WTC11 (cell line): ENCODE measurements around the gene PPP2R3A. TPM values are rescaled to one million over a fixed set of nuclear protein-coding genes. Genes with fewer than 3 reads are reported as not detected.

Experiments used
- ATAC-seq: fragments of 200-7000 bp; cut with Tn5 transposase; 2 replicates; pipeline ENCODE4 v1.10.0; 2021; ENCODE audit warnings: mild to moderate bottlenecking, moderate library complexity
- CTCF ChIA-PET: fragments of 300-600 bp; sonication (Branson Sonifier 250); formaldehyde crosslinking; loops from one replicate; lab custom pipeline; 2021; ENCODE audit warnings: antibody characterized with exemption; lab: Charles Lee
- POLR2A ChIA-PET: fragments of 350-600 bp; sonication (Branson Sonifier 250); formaldehyde crosslinking; loops from one replicate; lab custom pipeline; 2021; ENCODE audit warnings: antibody characterized with exemption; lab: Charles Lee
- DNase-seq: peaks from one replicate; pipeline ENCODE4 v3.0.0; 2021; ENCODE audit warnings: low spot score
- H3K27ac Mint-ChIP-seq: 2 replicates; pipeline ENCODE4 v1.8.0; 2021; ENCODE audit warnings: mixed read lengths
- H3K27me3 Mint-ChIP-seq: 2 replicates; pipeline ENCODE4 v1.8.0; 2021; ENCODE audit warnings: low read depth, mild to moderate bottlenecking, moderate library complexity, mixed read lengths
- H3K36me3 Mint-ChIP-seq: 2 replicates; pipeline ENCODE4 v1.8.0; 2021; ENCODE audit warnings: mixed read lengths
- H3K4me1 Mint-ChIP-seq: 2 replicates; pipeline ENCODE4 v1.8.0; 2022; ENCODE audit warnings: mixed read lengths
- H3K4me3 Mint-ChIP-seq: 2 replicates; pipeline ENCODE4 v1.8.0; 2021; ENCODE audit warnings: mild to moderate bottlenecking, moderate library complexity, mixed read lengths
- H3K9me3 Mint-ChIP-seq: 2 replicates; pipeline ENCODE4 v1.8.0; 2021; ENCODE audit warnings: mixed read lengths
- GRHL2 ChIP-seq: fragments of 250-450 bp; sonication (Bioruptor Pico); IDR thresholded peaks from 2 replicates; pipeline ENCODE4 v1.8.0; 2022; ENCODE audit warnings: mild to moderate bottlenecking, moderate library complexity; ENCODE audit not compliant: insufficient replicate concordance, severe bottlenecking
- MLX ChIP-seq: sonication (generic); formaldehyde crosslinking; IDR thresholded peaks from 2 replicates; pipeline ENCODE4 v1.8.1; 2023; ENCODE audit warnings: mild to moderate bottlenecking, missing genetic modification reagents, moderate library complexity
- NFYB ChIP-seq: sonication (generic); formaldehyde crosslinking; conservative IDR thresholded peaks from 2 replicates; pipeline ENCODE4 v1.8.0; 2022; ENCODE audit warnings: low read depth, missing genetic modification reagents
- NR1H2 ChIP-seq: sonication (generic); formaldehyde crosslinking; IDR thresholded peaks from 2 replicates; pipeline ENCODE4 v1.9.0; 2021; ENCODE audit warnings: mild to moderate bottlenecking, moderate library complexity, missing genetic modification reagents
- OVOL2 ChIP-seq: fragments of 250-450 bp; sonication (Bioruptor Pico); IDR thresholded peaks from 2 replicates; pipeline ENCODE4 v1.9.0; 2021; ENCODE audit warnings: mild to moderate bottlenecking, borderline replicate concordance
- SMAD4 ChIP-seq: sonication (generic); formaldehyde crosslinking; IDR thresholded peaks from 2 replicates; pipeline ENCODE4 v1.8.0; 2022; ENCODE audit warnings: mild to moderate bottlenecking, missing genetic modification reagents
- ZNF138 ChIP-seq: sonication (generic); formaldehyde crosslinking; conservative IDR thresholded peaks from 2 replicates; pipeline ENCODE4 v1.8.1; 2022; ENCODE audit warnings: mild to moderate bottlenecking, moderate library complexity, missing genetic modification reagents
- ZNF263 ChIP-seq: sonication (generic); formaldehyde crosslinking; IDR thresholded peaks from 2 replicates; pipeline ENCODE4 v1.8.1; 2022; ENCODE audit warnings: low read depth, mild to moderate bottlenecking, moderate library complexity, missing genetic modification reagents
- ZNF317 ChIP-seq: sonication (generic); formaldehyde crosslinking; IDR thresholded peaks from 2 replicates; pipeline ENCODE4 v1.8.1; 2023; ENCODE audit warnings: low read depth, mild to moderate bottlenecking, moderate library complexity, missing genetic modification reagents, borderline replicate concordance
- total RNA-seq: library from RNA; stranded (reverse); gene quantifications from 3 replicates; pipeline ENCODE4 v1.2.3, GENCODE V29; 2021
- TF ChIP-seq, protein P1 (sequence below): sonication (generic); formaldehyde crosslinking; IDR thresholded peaks from 2 replicates; pipeline ENCODE4 v1.8.1; 2023; ENCODE audit warnings: mild to moderate bottlenecking, moderate library complexity, missing genetic modification reagents
- TF ChIP-seq, protein P2 (sequence below): sonication (generic); formaldehyde crosslinking; IDR thresholded peaks from 2 replicates; pipeline ENCODE4 v1.8.1; 2023; ENCODE audit warnings: mild to moderate bottlenecking, missing genetic modification reagents, borderline replicate concordance
- TF ChIP-seq, protein P3 (sequence below): fragments of 250-450 bp; sonication (Bioruptor Pico); IDR thresholded peaks from 2 replicates; pipeline ENCODE4 v1.8.0; 2021; ENCODE audit warnings: mild to moderate bottlenecking
- TF ChIP-seq, protein P4 (sequence below): fragments of 250-450 bp; sonication (Bioruptor Pico); IDR thresholded peaks from 2 replicates; pipeline ENCODE4 v2.1.2; 2022; ENCODE audit warnings: mild to moderate bottlenecking, moderate library complexity
- TF ChIP-seq, protein P5 (sequence below): sonication (generic); formaldehyde crosslinking; IDR thresholded peaks from 2 replicates; pipeline ENCODE4 v1.8.1; 2022; ENCODE audit warnings: low read depth, missing genetic modification reagents, borderline replicate concordance
- TF ChIP-seq, protein P6 (sequence below): fragments of 250-450 bp; sonication (Bioruptor Pico); IDR thresholded peaks from 2 replicates; pipeline ENCODE4 v1.9.0; 2021; ENCODE audit warnings: moderate library complexity, mild to moderate bottlenecking, inconsistent platforms, borderline replicate concordance

The PPP2R3A gene
- total RNA-seq, 1 experiment from 2014 or later, result 13.1 TPM

- Mint-ChIP-seq H3K36me3 (peaks cover 18% of the 10 kb centered on the region), H3K4me1 (peaks cover 50% of the 10 kb centered on the region), H3K4me3 (peak overlapping the region; percentile 84), H3K9me3 (peaks cover 12% of the 10 kb centered on the region), H3K27ac (peak overlapping the region; percentile 79), H3K27me3 (no peaks in the 10 kb centered on the region)
- TF ChIP-seq NFYB (CRISPR knock-in tag), result no peak
- TF ChIP-seq, protein P1, sequence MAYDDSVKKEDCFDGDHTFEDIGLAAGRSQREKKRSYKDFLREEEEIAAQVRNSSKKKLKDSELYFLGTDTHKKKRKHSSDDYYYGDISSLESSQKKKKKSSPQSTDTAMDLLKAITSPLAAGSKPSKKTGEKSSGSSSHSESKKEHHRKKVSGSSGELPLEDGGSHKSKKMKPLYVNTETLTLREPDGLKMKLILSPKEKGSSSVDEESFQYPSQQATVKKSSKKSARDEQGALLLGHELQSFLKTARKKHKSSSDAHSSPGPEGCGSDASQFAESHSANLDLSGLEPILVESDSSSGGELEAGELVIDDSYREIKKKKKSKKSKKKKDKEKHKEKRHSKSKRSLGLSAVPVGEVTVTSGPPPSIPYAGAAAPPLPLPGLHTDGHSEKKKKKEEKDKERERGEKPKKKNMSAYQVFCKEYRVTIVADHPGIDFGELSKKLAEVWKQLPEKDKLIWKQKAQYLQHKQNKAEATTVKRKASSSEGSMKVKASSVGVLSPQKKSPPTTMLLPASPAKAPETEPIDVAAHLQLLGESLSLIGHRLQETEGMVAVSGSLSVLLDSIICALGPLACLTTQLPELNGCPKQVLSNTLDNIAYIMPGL (CRISPR knock-in tag), result 0 out of 2 replicates have a peak, but pooled peaks have one; percentile 51
- no peak for TF ChIP-seq GRHL2 (CRISPR knock-in tag)
- no peak for TF ChIP-seq ZNF317 (CRISPR knock-in tag)
- TF ChIP-seq NR1H2 (CRISPR knock-in tag), result no peak
- 0 out of 2 replicates have a peak, but pooled peaks have one; percentile 62 for TF ChIP-seq ZNF138 (CRISPR knock-in tag)
- TF ChIP-seq, protein P2, sequence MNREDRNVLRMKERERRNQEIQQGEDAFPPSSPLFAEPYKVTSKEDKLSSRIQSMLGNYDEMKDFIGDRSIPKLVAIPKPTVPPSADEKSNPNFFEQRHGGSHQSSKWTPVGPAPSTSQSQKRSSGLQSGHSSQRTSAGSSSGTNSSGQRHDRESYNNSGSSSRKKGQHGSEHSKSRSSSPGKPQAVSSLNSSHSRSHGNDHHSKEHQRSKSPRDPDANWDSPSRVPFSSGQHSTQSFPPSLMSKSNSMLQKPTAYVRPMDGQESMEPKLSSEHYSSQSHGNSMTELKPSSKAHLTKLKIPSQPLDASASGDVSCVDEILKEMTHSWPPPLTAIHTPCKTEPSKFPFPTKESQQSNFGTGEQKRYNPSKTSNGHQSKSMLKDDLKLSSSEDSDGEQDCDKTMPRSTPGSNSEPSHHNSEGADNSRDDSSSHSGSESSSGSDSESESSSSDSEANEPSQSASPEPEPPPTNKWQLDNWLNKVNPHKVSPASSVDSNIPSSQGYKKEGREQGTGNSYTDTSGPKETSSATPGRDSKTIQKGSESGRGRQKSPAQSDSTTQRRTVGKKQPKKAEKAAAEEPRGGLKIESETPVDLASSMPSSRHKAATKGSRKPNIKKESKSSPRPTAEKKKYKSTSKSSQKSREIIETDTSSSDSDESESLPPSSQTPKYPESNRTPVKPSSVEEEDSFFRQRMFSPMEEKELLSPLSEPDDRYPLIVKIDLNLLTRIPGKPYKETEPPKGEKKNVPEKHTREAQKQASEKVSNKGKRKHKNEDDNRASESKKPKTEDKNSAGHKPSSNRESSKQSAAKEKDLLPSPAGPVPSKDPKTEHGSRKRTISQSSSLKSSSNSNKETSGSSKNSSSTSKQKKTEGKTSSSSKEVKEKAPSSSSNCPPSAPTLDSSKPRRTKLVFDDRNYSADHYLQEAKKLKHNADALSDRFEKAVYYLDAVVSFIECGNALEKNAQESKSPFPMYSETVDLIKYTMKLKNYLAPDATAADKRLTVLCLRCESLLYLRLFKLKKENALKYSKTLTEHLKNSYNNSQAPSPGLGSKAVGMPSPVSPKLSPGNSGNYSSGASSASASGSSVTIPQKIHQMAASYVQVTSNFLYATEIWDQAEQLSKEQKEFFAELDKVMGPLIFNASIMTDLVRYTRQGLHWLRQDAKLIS (CRISPR knock-in tag), result 0 out of 2 replicates have a peak, but pooled peaks have one; percentile 47
- peak; percentile 90 for TF ChIP-seq ZNF263 (CRISPR knock-in tag)
- ATAC-seq (peak; percentile 12), DNase-seq (peak; percentile 56)
- POLR2A ChIA-PET, result interaction anchor here (0.7 to 2.1 kb wide), 3 partner anchors 24 to 40 kb away, joined by 3 to 5 read pairs (median 3); no protein-coding TSS in a partner anchor
- CTCF ChIA-PET, result interaction anchor here (0.9 to 4.1 kb wide), 6 partner anchors 30 to 786 kb away, joined by 3 to 27 read pairs (median 4); partner anchors contain the start of gene STAG1
Observed at GRCh38 chr3:135966271-135966961, 888 bp downstream of the PPP2R3A start.

GRCh38 chr3:135966962-135967274 is 1.4 kb downstream of the PPP2R3A start:
- DNase-seq, result no peak
- CTCF ChIA-PET, result interaction anchor here (1.1 to 4.1 kb wide), 4 partner anchors 30 to 786 kb away, joined by 3 to 27 read pairs (median 4); partner anchors contain the start of gene STAG1
- Mint-ChIP-seq H3K9me3 (peaks cover 7% of the 10 kb centered on the region), H3K36me3 (peaks cover 15% of the 10 kb centered on the region), H3K27ac (peak overlapping the region; percentile 79), H3K4me1 (peaks cover 50% of the 10 kb centered on the region), H3K27me3 (no peaks in the 10 kb centered on the region), H3K4me3 (peak overlapping the region; percentile 84)
- POLR2A ChIA-PET, result interaction anchor here (2.1 kb wide), 1 partner anchor 24 kb away, joined by 5 read pairs; no protein-coding TSS in a partner anchor
- ATAC-seq, result no peak
- TF ChIP-seq MLX (no peak), SMAD4 (CRISPR knock-in tag) (no peak), OVOL2 (CRISPR knock-in tag) (no peak), NFYB (CRISPR knock-in tag) (no peak), NR1H2 (CRISPR knock-in tag) (no peak)
- TF ChIP-seq, protein P3, sequence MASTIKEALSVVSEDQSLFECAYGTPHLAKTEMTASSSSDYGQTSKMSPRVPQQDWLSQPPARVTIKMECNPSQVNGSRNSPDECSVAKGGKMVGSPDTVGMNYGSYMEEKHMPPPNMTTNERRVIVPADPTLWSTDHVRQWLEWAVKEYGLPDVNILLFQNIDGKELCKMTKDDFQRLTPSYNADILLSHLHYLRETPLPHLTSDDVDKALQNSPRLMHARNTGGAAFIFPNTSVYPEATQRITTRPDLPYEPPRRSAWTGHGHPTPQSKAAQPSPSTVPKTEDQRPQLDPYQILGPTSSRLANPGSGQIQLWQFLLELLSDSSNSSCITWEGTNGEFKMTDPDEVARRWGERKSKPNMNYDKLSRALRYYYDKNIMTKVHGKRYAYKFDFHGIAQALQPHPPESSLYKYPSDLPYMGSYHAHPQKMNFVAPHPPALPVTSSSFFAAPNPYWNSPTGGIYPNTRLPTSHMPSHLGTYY (CRISPR knock-in tag), result no peak
- TF ChIP-seq, protein P4, sequence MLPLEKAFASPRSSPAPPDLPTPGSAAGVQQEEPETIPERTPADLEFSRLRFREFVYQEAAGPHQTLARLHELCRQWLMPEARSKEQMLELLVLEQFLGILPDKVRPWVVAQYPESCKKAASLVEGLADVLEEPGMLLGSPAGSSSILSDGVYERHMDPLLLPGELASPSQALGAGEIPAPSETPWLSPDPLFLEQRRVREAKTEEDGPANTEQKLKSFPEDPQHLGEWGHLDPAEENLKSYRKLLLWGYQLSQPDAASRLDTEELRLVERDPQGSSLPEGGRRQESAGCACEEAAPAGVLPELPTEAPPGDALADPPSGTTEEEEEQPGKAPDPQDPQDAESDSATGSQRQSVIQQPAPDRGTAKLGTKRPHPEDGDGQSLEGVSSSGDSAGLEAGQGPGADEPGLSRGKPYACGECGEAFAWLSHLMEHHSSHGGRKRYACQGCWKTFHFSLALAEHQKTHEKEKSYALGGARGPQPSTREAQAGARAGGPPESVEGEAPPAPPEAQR (CRISPR knock-in tag), result no peak
- TF ChIP-seq, protein P5, sequence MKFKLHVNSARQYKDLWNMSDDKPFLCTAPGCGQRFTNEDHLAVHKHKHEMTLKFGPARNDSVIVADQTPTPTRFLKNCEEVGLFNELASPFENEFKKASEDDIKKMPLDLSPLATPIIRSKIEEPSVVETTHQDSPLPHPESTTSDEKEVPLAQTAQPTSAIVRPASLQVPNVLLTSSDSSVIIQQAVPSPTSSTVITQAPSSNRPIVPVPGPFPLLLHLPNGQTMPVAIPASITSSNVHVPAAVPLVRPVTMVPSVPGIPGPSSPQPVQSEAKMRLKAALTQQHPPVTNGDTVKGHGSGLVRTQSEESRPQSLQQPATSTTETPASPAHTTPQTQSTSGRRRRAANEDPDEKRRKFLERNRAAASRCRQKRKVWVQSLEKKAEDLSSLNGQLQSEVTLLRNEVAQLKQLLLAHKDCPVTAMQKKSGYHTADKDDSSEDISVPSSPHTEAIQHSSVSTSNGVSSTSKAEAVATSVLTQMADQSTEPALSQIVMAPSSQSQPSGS, result no peak
- TF ChIP-seq, protein P2 (CRISPR knock-in tag), result no peak
- TF ChIP-seq, protein P6, sequence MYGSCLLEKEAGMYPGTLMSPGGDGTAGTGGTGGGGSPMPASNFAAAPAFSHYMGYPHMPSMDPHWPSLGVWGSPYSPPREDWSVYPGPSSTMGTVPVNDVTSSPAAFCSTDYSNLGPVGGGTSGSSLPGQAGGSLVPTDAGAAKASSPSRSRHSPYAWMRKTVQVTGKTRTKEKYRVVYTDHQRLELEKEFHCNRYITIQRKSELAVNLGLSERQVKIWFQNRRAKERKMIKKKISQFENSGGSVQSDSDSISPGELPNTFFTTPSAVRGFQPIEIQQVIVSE (CRISPR knock-in tag), result no peak
